IMR-90 (cell line): ENCODE results near the gene NR5A2. TPM values are rescaled to one million over a fixed set of nuclear protein-coding genes. Genes with fewer than 3 reads are reported as not detected.
A peak's percentile ranks its signal among the peaks of the same experiment; 100 is the strongest.

Source experiments
- ATAC-seq: fragments of 200-7000 bp; cut with Tn5 transposase; 2 replicates; pipeline ENCODE4 v1.9.1; 2020; ENCODE audit warnings: low read depth, mild to moderate bottlenecking, moderate library complexity
- BruUV-seq: library from RNA; stranded (reverse); fragments of 400-500 nt; replicated peaks from 2 replicates; lab custom pipeline; 2021; lab: Mats Ljungman, UMichigan
- CTCF ChIA-PET: fragments of 300-600 bp; formaldehyde crosslinking; extraction: SDS; loops from one replicate; lab custom pipeline; 2021; ENCODE audit warnings: antibody characterized with exemption; lab: Yijun Ruan, JAX
- POLR2A ChIA-PET: fragments of 300-600 bp; sonication (Branson Sonifier 250); formaldehyde crosslinking; loops from one replicate; lab custom pipeline; 2022; ENCODE audit warnings: antibody characterized with exemption; ENCODE audit not compliant: unreplicated experiment; lab: Charles Lee
- DNase-seq: peaks from one replicate; pipeline ENCODE4 v3.0.0; 2013
- H2AFZ ChIP-seq: replicated peaks from 2 replicates; pipeline ENCODE3; 2013; ENCODE audit warnings: low read length, mild to moderate bottlenecking; ENCODE audit not compliant: poor library complexity
- H2AK5ac ChIP-seq: 2 replicates; pipeline ENCODE4 v1.6.1; 2013; ENCODE audit warnings: low read depth, low read length, inconsistent platforms
- H2AK9ac ChIP-seq: replicated peaks from 2 replicates; pipeline ENCODE3; 2013; ENCODE audit warnings: mild to moderate bottlenecking, low read depth, low read length, moderate library complexity; ENCODE audit not compliant: poor library complexity
- H2BK120ac ChIP-seq: 2 replicates; pipeline ENCODE4 v1.6.1; 2013; ENCODE audit warnings: low read depth, low read length, inconsistent platforms
- H2BK15ac ChIP-seq: 3 replicates; pipeline ENCODE4 v1.6.1; 2013; ENCODE audit warnings: low read depth, low read length, inconsistent platforms
- H2BK20ac ChIP-seq: 2 replicates; pipeline ENCODE4 v1.6.1; 2013; ENCODE audit warnings: low read depth, mild to moderate bottlenecking, inconsistent platforms, low read length, moderate library complexity
- H2BK5ac ChIP-seq: 2 replicates; pipeline ENCODE4 v1.6.1; 2013; ENCODE audit warnings: mild to moderate bottlenecking, low read depth, low read length, inconsistent platforms; ENCODE audit not compliant: poor library complexity, severe bottlenecking
- H3K14ac ChIP-seq: replicated peaks from 2 replicates; pipeline ENCODE4 v1.6.1; 2013; ENCODE audit warnings: low read depth, low read length, inconsistent platforms
- H3K18ac ChIP-seq: 2 replicates; pipeline ENCODE4 v1.6.1; 2013; ENCODE audit warnings: low read depth, low read length, control low read depth
- H3K23ac ChIP-seq: 2 replicates; pipeline ENCODE4 v1.6.1; 2013; ENCODE audit warnings: low read depth, low read length, inconsistent platforms
- H3K27ac ChIP-seq: 2 replicates; pipeline ENCODE4 v1.5.1; 2013; ENCODE audit warnings: mild to moderate bottlenecking, control low read depth, low read length; ENCODE audit not compliant: insufficient read depth
- H3K27me3 ChIP-seq: 2 replicates; pipeline ENCODE4 v1.6.1; 2013; ENCODE audit warnings: low read length; ENCODE audit not compliant: control insufficient read depth, insufficient read depth
- H3K36me3 ChIP-seq: 2 replicates; pipeline ENCODE4 v1.6.1; 2013; ENCODE audit warnings: low read length, mixed read lengths; ENCODE audit not compliant: control insufficient read depth, insufficient read depth
- H3K4ac ChIP-seq: 2 replicates; pipeline ENCODE4 v1.6.1; 2013; ENCODE audit warnings: low read depth, low read length, inconsistent platforms
- H3K4me1 ChIP-seq: 2 replicates; pipeline ENCODE4 v1.6.1; 2013; ENCODE audit warnings: low read length, mixed read lengths; ENCODE audit not compliant: control insufficient read depth, insufficient read depth
- H3K4me2 ChIP-seq: 2 replicates; pipeline ENCODE4 v1.6.1; 2013; ENCODE audit warnings: low read depth, mild to moderate bottlenecking, control low read depth, low read length, moderate library complexity
- H3K4me3 ChIP-seq: 2 replicates; pipeline ENCODE4 v1.5.1; 2013; ENCODE audit warnings: low read depth, mild to moderate bottlenecking, control low read depth, low read length, moderate library complexity; ENCODE audit not compliant: insufficient read depth
- H3K56ac ChIP-seq: 2 replicates; pipeline ENCODE4 v1.6.1; 2013; ENCODE audit warnings: low read length, inconsistent platforms; ENCODE audit not compliant: insufficient read depth; ENCODE audit errors: extremely low read depth
- H3K79me1 ChIP-seq, 2 experiments: 2 replicates each; pipeline ENCODE4 v1.6.1; 2013; ENCODE audit warnings: low read length in 2 of 2, inconsistent platforms in 1 of 2, low read depth in 1 of 2
- H3K9ac ChIP-seq: 2 replicates; pipeline ENCODE4 v1.6.1; 2013; ENCODE audit warnings: low read depth, low read length, control low read depth
- H3K9me1 ChIP-seq: 2 replicates; pipeline ENCODE4 v1.6.1; 2013; ENCODE audit warnings: low read length, inconsistent platforms; ENCODE audit not compliant: insufficient read depth
- H3K9me3 ChIP-seq: 2 replicates; pipeline ENCODE4 v1.6.1; 2013; ENCODE audit warnings: low read length; ENCODE audit not compliant: control insufficient read depth, insufficient read depth
- H4K20me1 ChIP-seq: 2 replicates; pipeline ENCODE4 v1.6.1; 2013; ENCODE audit warnings: low read length, inconsistent platforms; ENCODE audit not compliant: insufficient read depth
- H4K5ac ChIP-seq: 2 replicates; pipeline ENCODE4 v1.6.1; 2013; ENCODE audit warnings: mild to moderate bottlenecking, low read depth, low read length, control low read depth
- H4K8ac ChIP-seq, 2 experiments: 2 replicates each; pipeline ENCODE4 v1.6.1; 2013; ENCODE audit warnings: low read depth in 2 of 2, low read length in 2 of 2, control low read depth in 1 of 2, inconsistent platforms in 1 of 2
- H4K91ac ChIP-seq: 2 replicates; pipeline ENCODE4 v1.6.1; 2013; ENCODE audit warnings: low read depth, low read length, inconsistent platforms; ENCODE audit not compliant: insufficient read depth
- CEBPB ChIP-seq: IDR thresholded peaks from 2 replicates; pipeline ENCODE4 v1.6.1; 2012; ENCODE audit warnings: low read depth, low read length, improper control_type of control experiment
- CHD1 ChIP-seq: IDR thresholded peaks from 2 replicates; pipeline ENCODE4 v1.6.1; 2012; ENCODE audit warnings: low read depth, low read length, improper control_type of control experiment
- CTCF ChIP-seq: conservative IDR thresholded peaks from 2 replicates; pipeline ENCODE4 v1.5.1; 2012; ENCODE audit warnings: mild to moderate bottlenecking, low read depth, low read length, improper control_type of control experiment
- MXI1 ChIP-seq: IDR thresholded peaks from 2 replicates; pipeline ENCODE4 v1.6.1; 2012; ENCODE audit warnings: low read depth, mild to moderate bottlenecking, low read length, moderate library complexity, borderline replicate concordance
- NFE2L2 ChIP-seq: fragments of 150-350 bp; IDR thresholded peaks from 2 replicates; pipeline ENCODE4 v1.6.1; 2016; ENCODE audit warnings: low read depth, mild to moderate bottlenecking, low read length
- SMC3 ChIP-seq: fragments of 150-350 bp; IDR thresholded peaks from 2 replicates; pipeline ENCODE4 v1.6.1; 2016; ENCODE audit warnings: low read depth, mild to moderate bottlenecking, antibody characterized with exemption, low read length, moderate library complexity
- USF2 ChIP-seq: fragments of 150-350 bp; IDR thresholded peaks from 2 replicates; pipeline ENCODE4 v1.6.1; 2017; ENCODE audit warnings: mild to moderate bottlenecking, antibody characterized with exemption, low read length, low read depth
- WGBS, 2 experiments: methylation state at CpG; one replicate each; pipeline versions ENCODE4 v1.1.5 to v1.1.7; 2013; ENCODE audit warnings: missing lambda C conversion rate in 2 of 2; ENCODE audit not compliant: insufficient read length in 1 of 2; ENCODE audit errors: extremely low coverage in 2 of 2; 5-methylcytosine and 5-hydroxymethylcytosine counted together
- dilution Hi-C: fragments of 300-500 bp; cut with HindIII; formaldehyde crosslinking; loops from one replicate; pipeline ENCODE4 v1.14.3; 2018; ENCODE audit warnings: low sequenced_read_pairs; ENCODE audit not compliant: unreplicated experiment
- in situ Hi-C: fragments of 300-500 bp; cut with MboI; formaldehyde crosslinking; loops from 3 replicates; pipeline ENCODE4 v1.14.3; 2019; ENCODE audit warnings: low sequenced_read_pairs, inconsistent platforms, mixed read lengths
- intact Hi-C: fragments of 100-400 bp; cut with micrococcal nuclease; formaldehyde crosslinking; loops from 2 replicates; pipeline ENCODE4 v1.10.0; 2022
- polyA plus RNA-seq, 3 experiments: library from polyadenylated mRNA; depleted of rRNA; stranded (reverse); fragments of >200 nt; gene quantifications; 2 replicates each; pipeline ENCODE4 v1.2.3, GENCODE V29; 2012; ENCODE audit warnings: low replicate concordance in 1 of 3
- total RNA-seq: library from RNA; depleted of rRNA; stranded (reverse); fragments of >200 nt; gene quantifications from 2 replicates; pipeline ENCODE4 v1.2.3, GENCODE V29; 2012

The NR5A2 gene
- total and polyA plus RNA-seq, 2 of the 4 experiments (the other 2 are of a cell fraction): 0.03 to 0.18 TPM

- WGBS, 2 experiments: 48% methylated on average over 2 of the region's 7 CpGs; no CpG with 5 or more reads in 1 of the 2 experiments
- BruUV-seq: no TSS peak
- Histone ChIP-seq H3K4me3 (no peak overlapping the region), H3K27ac (no peak overlapping the region), H2BK120ac (no peak overlapping the region), H2BK5ac (no peak overlapping the region), H2BK15ac (no peak overlapping the region), H2AK9ac (no peak overlapping the region), H3K14ac (no peak overlapping the region), H4K5ac (no peak overlapping the region), H3K9ac (no peak overlapping the region), H3K27me3 (peaks cover 6% of the 10 kb centered on the region), H2AK5ac (no peak overlapping the region), H2AFZ (no peak overlapping the region), H3K4me1 (peaks cover 4% of the 10 kb centered on the region; the same call in 1 of the 2 replicates), H3K18ac (no peak overlapping the region), H4K20me1 (no peaks in the 10 kb centered on the region), H3K4me2 (no peak overlapping the region), H4K91ac (no peak overlapping the region), H2BK20ac (no peak overlapping the region), H3K9me1 (no peaks in the 10 kb centered on the region), H3K23ac (no peak overlapping the region), H3K56ac (no peak overlapping the region), H3K4ac (no peak overlapping the region), H3K79me1 (no peaks in the 10 kb centered on the region), H4K8ac (no peak overlapping the region), H3K9me3 (no peaks in the 10 kb centered on the region), H3K36me3 (no peaks in the 10 kb centered on the region)
- intact Hi-C loops (no loop called here), dilution Hi-C loops (no loop called here), in situ Hi-C loops (no loop called here)
- POLR2A ChIA-PET: no interaction called here
- DNase-seq (peak; percentile 2), ATAC-seq (peak; percentile 44; the same call in 1 of the 2 replicates)
- CTCF ChIA-PET: interaction anchor here (0.8 kb wide), 1 partner anchor 299 kb away, joined by 4 read pairs; no protein-coding TSS in a partner anchor
- TF ChIP-seq SMC3: no peak
- TF ChIP-seq CTCF: no peak
- TF ChIP-seq MXI1: no peak
- TF ChIP-seq USF2: no peak
- TF ChIP-seq CHD1: no peak
- TF ChIP-seq CEBPB: no peak
- no peak for TF ChIP-seq NFE2L2
Measured at GRCh38 chr1:199978408-199978940, 49.0 kb upstream of the NR5A2 start.
